Measurements from ENCODE around the gene FBXO3.
"Not testable (repeated sequence)": the region's sequence is repeated elsewhere in the genome, so short reads cannot be mapped to it uniquely, and the experiment has no call there.

FBXO3 gene

GRCh38 chr11:33773987-33774735 lies at the start of gene FBXO3:
FBXO3 (minus strand) TSS chr11:33774520; CDS start chr11:33774497, 23 bp downstream.
- DNase-seq: peak; percentile 89

- not testable (repeated sequence) for DNase-seq
Observed at GRCh38 chr11:33822981-33823380, 48.7 kb upstream of the FBXO3 start.

GRCh38 chr11:33819278-33820035 lies 45.1 kb upstream of the FBXO3 start:
- DNase-seq: no peak

GRCh38 chr11:33808228-33808828 lies 34.0 kb upstream of the FBXO3 start:
- peak; percentile 65 for DNase-seq

- no peak for DNase-seq
Observed at GRCh38 chr11:33804471-33804870, 30.2 kb upstream of the FBXO3 start.

- DNase-seq: peak; percentile 31
Observed at GRCh38 chr11:33802194-33802950, 28.1 kb upstream of the FBXO3 start.

- DNase-seq: no peak
Observed at GRCh38 chr11:33801821-33802193, 27.5 kb upstream of the FBXO3 start.

GRCh38 chr11:33797879-33798278 lies 23.6 kb upstream of the FBXO3 start:
- no peak for DNase-seq

GRCh38 chr11:33790040-33790439 lies 15.7 kb upstream of the FBXO3 start:
- DNase-seq: no peak

GRCh38 chr11:33788095-33788494 lies 13.8 kb upstream of the FBXO3 start:
- DNase-seq: not testable (repeated sequence)

GRCh38 chr11:33787076-33787475 lies 12.8 kb upstream of the FBXO3 start:
- DNase-seq: no peak

- DNase-seq: no peak
Observed at GRCh38 chr11:33785609-33786008, 11.3 kb upstream of the FBXO3 start.

- no peak for DNase-seq
Observed at GRCh38 chr11:33779849-33780528, 5.7 kb upstream of the FBXO3 start.

- no peak for DNase-seq
Observed at GRCh38 chr11:33778675-33779074, 4.4 kb upstream of the FBXO3 start.

GRCh38 chr11:33777906-33778305 lies 3.6 kb upstream of the FBXO3 start:
- DNase-seq: no peak

GRCh38 chr11:33775832-33776470 lies 1.6 kb upstream of the FBXO3 start:
- DNase-seq: no peak

- no peak for DNase-seq
Observed at GRCh38 chr11:33775467-33775807, 1.1 kb upstream of the FBXO3 start.

GRCh38 chr11:33774736-33775466 lies 581 bp upstream of the FBXO3 start:
- no peak for DNase-seq

- no peak for DNase-seq
Observed at GRCh38 chr11:33773404-33773986, 825 bp downstream of the FBXO3 start.

GRCh38 chr11:33772870-33773269 lies 1.4 kb downstream of the FBXO3 start:
- DNase-seq: no peak

GRCh38 chr11:33772300-33772699 lies 2.0 kb downstream of the FBXO3 start:
- no peak for DNase-seq

All from NCI-H2107 (cell line).